T-helper 22 cell (primary cell): ENCODE results near the gene FOSL1.
"Not testable (repeated sequence)": the region's sequence is repeated elsewhere in the genome, so short reads cannot be mapped to it uniquely, and the experiment has no call there.

Source experiments
- DNase-seq: peaks from one replicate; pipeline ENCODE4 v3.0.0-alpha.2; 2020; ENCODE audit warnings: low read depth

Gene FOSL1

GRCh38 chr11:65852508-65853245 lies 47.5 kb downstream of the FOSL1 start:
- DNase-seq: no peak

DNA sequence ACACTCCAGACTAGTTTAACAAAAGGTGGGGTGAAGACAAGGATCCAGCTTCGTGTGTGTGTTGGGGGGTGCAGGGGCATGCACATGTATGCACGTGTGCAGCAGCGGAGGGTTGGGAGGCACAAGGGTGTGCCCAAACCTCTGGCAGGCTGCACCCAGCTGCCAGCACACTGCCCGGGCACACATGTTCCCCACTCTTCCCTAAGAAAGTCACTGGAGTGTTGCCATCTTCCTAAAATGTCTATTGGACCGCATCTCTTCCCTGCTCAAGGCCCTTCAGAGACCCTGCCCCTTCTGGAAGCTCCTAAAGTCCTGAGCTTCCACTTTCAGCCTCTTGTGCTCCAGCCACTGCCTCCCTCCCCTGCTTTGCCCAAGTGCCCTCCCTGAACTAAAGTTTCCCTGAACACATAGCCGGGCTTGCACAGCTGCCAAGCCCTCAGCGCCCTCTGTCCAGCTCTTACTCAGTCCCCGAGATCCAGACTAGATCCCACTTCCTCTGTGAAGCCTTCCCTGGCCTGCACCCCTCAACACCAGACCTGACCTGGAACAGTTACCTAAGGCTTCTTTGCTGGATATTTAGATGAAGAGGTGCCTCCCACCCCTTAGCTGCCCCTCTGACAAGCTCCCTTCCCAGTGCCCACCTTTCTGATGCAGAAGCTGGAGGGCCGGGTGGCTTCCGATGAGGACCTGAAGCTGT lies 48.2 kb downstream of the FOSL1 start:
- no peak for DNase-seq

DNA sequence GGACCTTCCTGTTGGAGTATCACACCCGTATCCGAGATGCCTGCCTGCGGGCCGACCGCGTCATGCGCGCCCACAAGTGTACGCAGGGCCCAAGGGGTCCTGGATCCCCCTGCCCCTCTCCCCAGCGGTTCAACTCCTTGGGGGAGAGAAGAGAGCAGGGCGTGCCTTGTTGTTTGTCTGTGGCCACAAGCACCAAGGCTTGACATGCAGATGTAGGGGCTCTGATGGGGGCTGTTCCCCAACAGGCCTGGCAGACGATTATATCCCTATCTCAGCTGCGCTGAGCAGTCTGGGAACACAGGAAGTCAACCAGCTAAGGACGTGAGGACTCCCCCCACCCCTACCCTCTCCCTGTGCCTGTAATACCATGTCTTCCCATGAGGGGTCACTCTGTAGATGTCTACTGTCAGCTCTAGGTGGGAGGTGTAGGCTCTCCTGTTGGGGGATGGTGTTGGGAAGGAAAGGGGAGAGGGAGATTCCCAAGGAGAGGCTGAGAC lies 49.1 kb downstream of the FOSL1 start:
- DNase-seq: no peak

DNA sequence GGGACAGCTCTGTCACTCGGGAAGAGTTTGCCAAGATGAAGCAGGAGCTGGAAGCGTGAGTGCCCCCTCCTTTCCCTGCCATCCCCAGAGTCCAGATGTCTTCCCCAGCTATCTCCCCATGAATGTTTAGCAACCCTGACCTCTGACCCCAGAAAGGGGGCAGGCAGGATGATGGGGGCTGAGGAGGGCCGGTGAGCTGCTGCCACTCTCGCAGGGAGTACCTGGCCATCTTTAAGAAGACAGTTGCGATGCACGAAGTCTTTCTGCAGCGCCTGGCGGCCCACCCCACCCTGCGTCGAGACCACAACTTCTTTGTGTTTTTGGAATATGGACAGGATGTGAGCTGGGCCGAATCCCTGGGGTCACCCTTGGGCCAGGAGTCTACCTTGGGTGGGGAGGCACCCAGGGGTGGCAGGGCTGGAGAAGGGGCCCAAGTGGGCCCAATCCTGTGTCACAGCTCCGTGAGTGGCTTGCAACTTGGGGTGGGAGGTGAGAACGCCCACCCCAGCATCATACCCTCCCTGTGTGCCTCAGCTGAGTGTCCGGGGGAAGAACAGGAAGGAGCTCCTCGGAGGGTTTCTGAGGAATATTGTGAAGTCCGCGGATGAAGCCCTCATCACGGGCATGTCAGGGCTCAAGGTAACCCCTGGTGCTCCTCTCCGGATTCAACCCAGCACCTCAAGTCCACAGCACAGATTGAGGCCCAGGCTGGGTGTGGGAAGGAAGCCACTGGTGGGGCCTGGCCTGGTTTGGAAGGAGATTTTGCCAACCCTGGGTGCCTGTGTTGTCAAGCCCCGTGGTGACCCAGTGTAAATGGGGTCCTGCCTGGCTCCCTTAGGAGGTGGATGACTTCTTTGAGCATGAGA lies 49.7 kb downstream of the FOSL1 start:
- no peak for DNase-seq

DNA sequence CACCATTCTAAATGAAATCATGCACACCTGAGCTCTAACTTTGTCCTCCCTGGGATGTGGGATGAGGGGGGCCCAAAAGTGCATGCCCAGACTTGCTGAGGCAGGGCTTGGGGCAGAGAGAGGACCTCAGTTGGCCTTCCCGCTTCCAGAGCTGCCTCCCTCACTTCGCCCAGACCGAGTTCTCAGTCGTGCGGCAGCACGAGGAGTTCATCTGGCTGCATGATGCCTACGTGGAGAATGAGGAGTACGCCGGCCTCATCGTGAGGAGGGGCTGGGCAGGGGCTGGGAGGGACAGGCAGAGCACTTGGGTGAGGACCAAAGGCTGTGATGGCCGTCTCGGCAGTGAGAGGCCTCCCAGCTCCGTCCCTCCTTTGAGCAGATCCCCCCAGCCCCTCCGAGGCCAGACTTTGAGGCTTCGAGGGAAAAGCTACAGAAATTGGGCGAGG lies 50.4 kb downstream of the FOSL1 start:
- no peak for DNase-seq

DNA sequence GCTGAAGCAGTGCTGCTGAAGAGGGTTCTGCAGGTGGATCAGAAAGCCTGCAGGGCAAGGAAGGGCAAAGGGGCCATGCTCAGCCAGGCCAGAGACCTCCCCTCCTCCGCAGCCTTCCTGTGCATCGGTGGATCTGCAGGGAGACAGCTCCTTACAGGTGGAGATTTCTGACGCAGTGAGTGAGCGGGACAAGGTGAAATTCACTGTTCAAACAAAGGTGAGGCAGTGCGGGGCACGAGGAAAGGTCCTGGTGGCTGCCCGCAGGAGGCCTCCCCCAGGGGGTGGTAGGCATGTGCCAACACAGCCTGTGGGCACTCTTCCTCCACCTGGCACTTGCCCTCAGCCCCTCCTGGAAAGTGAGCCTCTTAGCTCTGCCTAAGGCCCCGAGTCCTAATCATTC lies 50.8 kb downstream of the FOSL1 start:
- no peak for DNase-seq

GRCh38 chr11:65848693-65849092 lies 51.5 kb downstream of the FOSL1 start:
- not testable (repeated sequence) for DNase-seq

GRCh38 chr11:65847746-65848145 lies 52.4 kb downstream of the FOSL1 start:
- DNase-seq: no peak

DNA sequence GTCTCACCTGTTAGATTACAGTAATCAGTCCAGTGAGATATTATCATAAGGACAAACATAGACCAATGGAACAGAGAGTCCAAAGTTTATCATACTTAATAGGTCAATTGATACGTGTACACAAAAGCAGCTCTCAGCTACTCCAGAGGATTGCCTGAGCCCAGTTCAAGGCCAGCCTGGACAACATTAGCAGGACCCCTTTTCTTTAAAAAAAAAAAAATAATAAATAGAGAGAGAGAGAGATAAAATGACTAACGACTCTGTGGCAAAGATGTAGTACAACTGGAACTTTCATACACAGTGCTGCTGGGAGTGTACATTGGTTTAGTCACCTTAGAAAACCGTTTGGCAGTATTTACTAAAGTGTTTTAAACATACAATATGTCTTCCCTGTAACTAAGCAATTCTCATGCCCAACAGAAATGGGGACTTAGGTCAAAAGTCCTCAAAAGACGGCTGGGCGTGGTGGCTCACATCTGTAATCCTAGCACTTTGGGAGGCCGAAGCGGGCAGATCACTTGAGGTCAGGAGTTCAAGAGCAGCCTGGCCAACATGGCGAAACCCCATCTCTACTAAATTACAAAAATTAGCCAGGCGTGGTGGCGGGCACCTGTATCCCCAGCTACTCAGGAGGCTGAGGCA lies 55.8 kb downstream of the FOSL1 start:
- DNase-seq: no peak

DNA sequence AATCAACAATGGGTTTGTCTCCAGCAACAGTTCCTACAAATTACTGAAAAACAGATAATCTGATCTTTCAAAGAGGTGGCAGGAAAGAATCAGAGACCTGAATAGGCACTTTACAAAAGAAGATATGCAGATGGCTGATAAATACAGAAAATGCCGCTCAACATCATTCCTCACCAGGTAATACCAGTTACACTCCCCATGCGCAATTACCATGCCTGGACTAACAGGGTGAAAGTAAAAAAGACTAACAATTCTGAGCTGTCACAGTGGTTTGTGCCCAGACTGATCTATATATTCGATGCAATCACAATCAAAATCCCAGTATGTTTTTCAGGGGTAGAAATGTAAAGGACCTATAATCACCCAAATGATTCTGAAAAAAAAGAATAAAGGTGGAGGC lies 56.4 kb downstream of the FOSL1 start:
- no peak for DNase-seq

DNA sequence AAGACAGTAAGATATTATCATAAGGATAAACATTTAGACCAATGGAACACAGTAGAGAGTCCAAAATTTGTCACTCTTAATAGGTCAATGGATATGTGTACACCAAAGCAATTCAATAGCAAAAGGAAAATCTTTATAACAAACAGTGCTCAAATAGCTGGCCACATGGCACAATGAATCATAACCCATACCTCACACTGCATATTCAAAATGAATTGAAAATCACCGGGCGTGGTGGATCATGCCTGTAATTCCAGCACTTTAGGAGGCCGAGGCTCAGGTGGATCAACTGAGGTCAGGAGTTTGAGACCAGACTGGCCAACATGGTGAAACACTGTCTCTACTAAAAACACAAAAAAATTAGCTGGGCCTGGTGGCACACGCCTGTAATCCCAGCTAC lies 58.0 kb downstream of the FOSL1 start:
- no peak for DNase-seq
